K562 (cell line): ENCODE data around the gene MBNL1. TPM values are rescaled to one million over a fixed set of nuclear protein-coding genes. Genes with fewer than 3 reads are reported as not detected.
A peak's percentile ranks its signal among the peaks of the same experiment; 100 is the strongest.

Source experiments
- FOXK1 ChIP-seq: sonication (generic); formaldehyde crosslinking; IDR thresholded peaks from 2 replicates; pipeline ENCODE4 v1.8.0; 2022; ENCODE audit warnings: missing genetic modification reagents, mild to moderate bottlenecking, borderline replicate concordance
- GABPB1 ChIP-seq: sonication (generic); formaldehyde crosslinking; IDR thresholded peaks from 2 replicates; pipeline ENCODE4 v1.8.0; 2022; ENCODE audit warnings: mild to moderate bottlenecking, missing genetic modification reagents
- HDGF ChIP-seq: fragments of 450-650 bp; IDR thresholded peaks from 2 replicates; pipeline ENCODE4 v1.6.1; 2016
- KDM5B ChIP-seq: fragments of 200-600 bp; sonication (generic); IDR thresholded peaks from 2 replicates; pipeline ENCODE4 v1.6.1; 2012; ENCODE audit warnings: low read depth, mild to moderate bottlenecking, moderate library complexity, low read length, control low read depth, inconsistent platforms; ENCODE audit not compliant: insufficient replicate concordance
- MAFG ChIP-seq: fragments of 450-650 bp; conservative IDR thresholded peaks from 2 replicates; pipeline ENCODE4 v1.6.1; 2016; ENCODE audit warnings: missing genetic modification characterization, missing compliant biosample characterization
- POU5F1 ChIP-seq: fragments of 150-350 bp; IDR thresholded peaks from 2 replicates; pipeline ENCODE4 v1.6.1; 2014; ENCODE audit warnings: borderline replicate concordance, low read length, low read depth, mild to moderate bottlenecking; ENCODE audit not compliant: partially characterized antibody
- SAFB2 ChIP-seq: fragments of 200-400 bp; formaldehyde crosslinking; IDR thresholded peaks from 2 replicates; pipeline ENCODE4 v1.6.1; 2018; ENCODE audit warnings: borderline replicate concordance, low read length, low read depth, moderate library complexity; ENCODE audit not compliant: severe bottlenecking
- SIN3A ChIP-seq, 2 experiments: fragments of 150-350 bp in 1 of 2; IDR thresholded peaks; 2 replicates each; pipeline ENCODE4 v1.6.1; 2011 to 2016; ENCODE audit warnings: borderline replicate concordance in 2 of 2, low read depth in 2 of 2, low read length in 2 of 2, mild to moderate bottlenecking in 2 of 2, moderate library complexity in 2 of 2; ENCODE audit not compliant: control insufficient read depth in 1 of 2
- ZNF121 ChIP-seq: sonication (generic); formaldehyde crosslinking; conservative IDR thresholded peaks from 2 replicates; pipeline ENCODE4 v1.8.0; 2022; ENCODE audit warnings: missing genetic modification reagents
- ZNF384 ChIP-seq: IDR thresholded peaks from 2 replicates; pipeline ENCODE4 v1.6.1; 2012; ENCODE audit warnings: low read depth, low read length, improper control_type of control experiment
- polyA plus RNA-seq, 8 experiments: library from polyadenylated mRNA; depleted of rRNA in 4 of 8; stranded (reverse) in 5 of 8; unstranded in 3 of 8; fragments of >200 nt; fragmentation: Nextera tagmentation in 2 of 8; fragmentation: Illumina TruSeq in 1 of 8; extraction: Ambion mirVana in 2 of 8; extraction: Trizol in 1 of 8; gene quantifications; 2 replicates each; pipeline versions ENCODE4 v1.2.1 to v1.2.3, GENCODE V29; 2011 to 2014; ENCODE audit warnings: inconsistent platforms in 1 of 8, missing spikeins in 1 of 8
- total RNA-seq, 7 experiments: library from RNA; depleted of rRNA in 6 of 7; stranded (reverse); fragments of >200 nt in 6 of 7; fragmentation: Illumina TruSeq in 2 of 7; extraction: Trizol in 2 of 7; gene quantifications; 2 replicates each; pipeline versions ENCODE4 v1.2.1 to v1.2.3, GENCODE V29; 2011 to 2021; ENCODE audit warnings: low replicate concordance in 1 of 7
- TF ChIP-seq, protein P1 (sequence below), 2 experiments: fragments of 450-650 bp in 1 of 2; sonication (generic) in 1 of 2; formaldehyde crosslinking in 1 of 2; IDR thresholded peaks in 1 of 2; conservative IDR thresholded peaks in 1 of 2; 2 replicates each; pipeline versions ENCODE4 v1.6.1 to v1.8.1; 2016 to 2023; ENCODE audit warnings: mild to moderate bottlenecking in 2 of 2, moderate library complexity in 2 of 2, inconsistent platforms in 1 of 2, missing genetic modification reagents in 1 of 2
- TF ChIP-seq, protein P2 (sequence below): fragments of 250-450 bp; sonication (Bioruptor Pico); IDR thresholded peaks from 2 replicates; pipeline ENCODE4 v1.4.0; 2020

MBNL1 gene
- total and polyA plus RNA-seq, 9 of the 15 experiments (the other 6 are each of a cell fraction or from before 2014, with no cell fraction given) = 70.3 to 243 (median 220) TPM

GRCh38 chr3:152346740-152347139 lies 78.0 kb downstream of the MBNL1 start (continued):
- TF ChIP-seq, protein P1, sequence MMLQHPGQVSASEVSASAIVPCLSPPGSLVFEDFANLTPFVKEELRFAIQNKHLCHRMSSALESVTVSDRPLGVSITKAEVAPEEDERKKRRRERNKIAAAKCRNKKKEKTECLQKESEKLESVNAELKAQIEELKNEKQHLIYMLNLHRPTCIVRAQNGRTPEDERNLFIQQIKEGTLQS (IDR thresholded peaks at IDR 0.05) = peak; percentile 53; the same call in 1 of the 2 replicates
- TF ChIP-seq, protein P1 (CRISPR knock-in tag; conservative IDR thresholded peaks at IDR 0.05) = no peak
- TF ChIP-seq GABPB1 (CRISPR knock-in tag) = no peak
- no peak for TF ChIP-seq POU5F1
- TF ChIP-seq HDGF = no peak
- TF ChIP-seq, protein P2, sequence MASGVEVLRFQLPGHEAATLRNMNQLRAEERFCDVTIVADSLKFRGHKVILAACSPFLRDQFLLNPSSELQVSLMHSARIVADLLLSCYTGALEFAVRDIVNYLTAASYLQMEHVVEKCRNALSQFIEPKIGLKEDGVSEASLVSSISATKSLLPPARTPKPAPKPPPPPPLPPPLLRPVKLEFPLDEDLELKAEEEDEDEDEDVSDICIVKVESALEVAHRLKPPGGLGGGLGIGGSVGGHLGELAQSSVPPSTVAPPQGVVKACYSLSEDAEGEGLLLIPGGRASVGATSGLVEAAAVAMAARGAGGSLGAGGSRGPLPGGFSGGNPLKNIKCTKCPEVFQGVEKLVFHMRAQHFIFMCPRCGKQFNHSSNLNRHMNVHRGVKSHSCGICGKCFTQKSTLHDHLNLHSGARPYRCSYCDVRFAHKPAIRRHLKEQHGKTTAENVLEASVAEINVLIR (CRISPR knock-in tag) = no peak
- TF ChIP-seq SAFB2 = no peak
- no peak for TF ChIP-seq FOXK1 (CRISPR knock-in tag)
- 0 out of 2 replicates have a peak, but pooled peaks have one; percentile 5 for TF ChIP-seq MAFG
- TF ChIP-seq KDM5B = no peak
- peak; percentile 90 for TF ChIP-seq ZNF121 (CRISPR knock-in tag)
- no peak for TF ChIP-seq SIN3A (IDR thresholded peaks at IDR 0.05; ENCODE audit: borderline replicate concordance in 2 of 2, control insufficient read depth in 1 of 2, low read depth in 2 of 2, low read length in 2 of 2)
- peak; percentile 64 for TF ChIP-seq ZNF384
